OCI-LY1 (cell line): ENCODE results near the gene CMTM1.

Experiments used
- H2AFZ ChIP-seq: fragments of 200-600 bp; sonication (generic), shearing (Covaris generic); 2 replicates; pipeline ENCODE4 v1.6.0; 2014; ENCODE audit warnings: antibody characterized with exemption, mild to moderate bottlenecking, low read length
- H3F3A ChIP-seq: fragments of 200-600 bp; sonication (generic), shearing (Covaris generic); 2 replicates; pipeline ENCODE4 v1.6.0; 2014; ENCODE audit warnings: mild to moderate bottlenecking, antibody characterized with exemption, low read length, moderate library complexity; ENCODE audit not compliant: insufficient read depth
- H3K27ac ChIP-seq: fragments of 200-600 bp; sonication (generic); 2 replicates; pipeline ENCODE4 v1.5.1; 2014; ENCODE audit warnings: low read length, mixed run types, mild to moderate bottlenecking, low read depth; ENCODE audit not compliant: poor library complexity, severe bottlenecking
- H3K27me3 ChIP-seq: fragments of 200-600 bp; sonication (generic); 2 replicates; pipeline ENCODE4 v1.6.0; 2014; ENCODE audit warnings: antibody characterized with exemption, mild to moderate bottlenecking, low read length, moderate library complexity; ENCODE audit not compliant: insufficient read depth
- H3K36me3 ChIP-seq: fragments of 200-600 bp; sonication (generic); 2 replicates; pipeline ENCODE4 v1.6.1; 2014; ENCODE audit warnings: mild to moderate bottlenecking, antibody characterized with exemption, low read length, moderate library complexity, mixed read lengths; ENCODE audit not compliant: insufficient read depth
- H3K4me1 ChIP-seq: fragments of 200-600 bp; sonication (generic); 2 replicates; pipeline ENCODE4 v1.5.1; 2014; ENCODE audit warnings: mild to moderate bottlenecking, low read length, moderate library complexity; ENCODE audit not compliant: insufficient read depth, severe bottlenecking
- H3K4me2 ChIP-seq: fragments of 200-600 bp; sonication (generic), shearing (Covaris generic); 2 replicates; pipeline ENCODE4 v1.6.1; 2014; ENCODE audit warnings: low read length
- H3K4me3 ChIP-seq: fragments of 200-600 bp; sonication (generic); 2 replicates; pipeline ENCODE4 v1.5.1; 2014; ENCODE audit warnings: low read length, low read depth, mild to moderate bottlenecking, mixed read lengths; ENCODE audit not compliant: poor library complexity, severe bottlenecking
- H3K79me2 ChIP-seq: fragments of 200-600 bp; shearing (Covaris generic); 2 replicates; pipeline ENCODE4 v1.6.1; 2016; ENCODE audit warnings: mixed run types, low read length, mixed read lengths; ENCODE audit not compliant: insufficient read depth
- H3K9ac ChIP-seq: fragments of 200-600 bp; sonication (generic), shearing (Covaris generic); 2 replicates; pipeline ENCODE4 v1.6.1; 2014; ENCODE audit warnings: mild to moderate bottlenecking, low read length, mixed read lengths
- H3K9me2 ChIP-seq: fragments of 200-600 bp; sonication (generic), shearing (Covaris generic); 2 replicates; pipeline ENCODE4 v1.6.1; 2014; ENCODE audit warnings: low read depth, mild to moderate bottlenecking, low read length, mixed read lengths
- H3K9me3 ChIP-seq: fragments of 200-600 bp; shearing (Covaris generic); 2 replicates; pipeline ENCODE4 v1.6.1; 2014; ENCODE audit warnings: low read length, mixed read lengths
- H4K20me1 ChIP-seq: fragments of 200-600 bp; sonication (generic), shearing (Covaris generic); 2 replicates; pipeline ENCODE4 v1.6.0; 2016; ENCODE audit warnings: mild to moderate bottlenecking, low read length; ENCODE audit not compliant: insufficient read depth
- CTCF ChIP-seq: fragments of 200-600 bp; sonication (generic), shearing (Covaris generic); IDR thresholded peaks from 2 replicates; pipeline ENCODE4 v1.5.1; 2017; ENCODE audit warnings: mild to moderate bottlenecking, antibody characterized with exemption, low read length, moderate library complexity, mixed read lengths
- EZH2 ChIP-seq: fragments of 200-600 bp; sonication (generic), shearing (Covaris generic); IDR thresholded peaks from 2 replicates; pipeline ENCODE4 v1.8.0; 2017; ENCODE audit warnings: borderline replicate concordance, mixed run types, mild to moderate bottlenecking, antibody characterized with exemption, low read length, moderate library complexity, mixed read lengths

The CMTM1 gene

GRCh38 chr16:66541388-66542355 is 24.6 kb upstream of the CMTM1 start:
- H2AFZ ChIP-seq = no peak overlapping the region
- no peak for TF ChIP-seq EZH2
- TF ChIP-seq CTCF = no peak
- no peaks in the 10 kb centered on the region for H3F3A ChIP-seq
- H3K4me1 ChIP-seq = peaks cover 35% of the 10 kb centered on the region
- H4K20me1 ChIP-seq = no peaks in the 10 kb centered on the region
- no peaks in the 10 kb centered on the region for H3K79me2 ChIP-seq
- H3K9me2 ChIP-seq = no peaks in the 10 kb centered on the region
- H3K4me3 ChIP-seq = no peak overlapping the region
- H3K27me3 ChIP-seq = no peaks in the 10 kb centered on the region
- H3K36me3 ChIP-seq = no peaks in the 10 kb centered on the region
- no peaks in the 10 kb centered on the region for H3K9me3 ChIP-seq
- H3K27ac ChIP-seq = no peak overlapping the region
- H3K9ac ChIP-seq = no peak overlapping the region
- no peak overlapping the region for H3K4me2 ChIP-seq

- H3K27ac ChIP-seq = no peak overlapping the region
- no peaks in the 10 kb centered on the region for H3K27me3 ChIP-seq
- no peak overlapping the region for H3K4me2 ChIP-seq
- H2AFZ ChIP-seq = no peak overlapping the region
- no peak overlapping the region for H3K4me3 ChIP-seq
- H4K20me1 ChIP-seq = no peaks in the 10 kb centered on the region
- H3K36me3 ChIP-seq = no peaks in the 10 kb centered on the region
- H3F3A ChIP-seq = no peaks in the 10 kb centered on the region
- H3K9ac ChIP-seq = no peak overlapping the region
- no peak for TF ChIP-seq EZH2
- no peak for TF ChIP-seq CTCF
- peaks cover 42% of the 10 kb centered on the region for H3K4me1 ChIP-seq
- no peaks in the 10 kb centered on the region for H3K9me3 ChIP-seq
- no peaks in the 10 kb centered on the region for H3K9me2 ChIP-seq
- H3K79me2 ChIP-seq = no peaks in the 10 kb centered on the region
These were observed 23.8 kb upstream of the CMTM1 start for GRCh38 chr16:66542396-66542795.

- no peaks in the 10 kb centered on the region for H3K27me3 ChIP-seq
- H3K9me3 ChIP-seq = no peaks in the 10 kb centered on the region
- no peak for TF ChIP-seq CTCF
- no peak for TF ChIP-seq EZH2
- no peak overlapping the region for H3K9ac ChIP-seq
- no peaks in the 10 kb centered on the region for H3K79me2 ChIP-seq
- H3K4me2 ChIP-seq = no peak overlapping the region
- H3K36me3 ChIP-seq = no peaks in the 10 kb centered on the region
- no peak overlapping the region for H2AFZ ChIP-seq
- H3K4me1 ChIP-seq = peaks cover 45% of the 10 kb centered on the region
- H3F3A ChIP-seq = no peaks in the 10 kb centered on the region
- H3K4me3 ChIP-seq = no peak overlapping the region
- H4K20me1 ChIP-seq = no peaks in the 10 kb centered on the region
- no peaks in the 10 kb centered on the region for H3K9me2 ChIP-seq
- peak overlapping the region; percentile 3 for H3K27ac ChIP-seq
These were observed 22.7 kb upstream of the CMTM1 start for GRCh38 chr16:66543541-66543940.
